Measurements from ENCODE around the gene PSORS1C2.
"Not testable (repeated sequence)": the region's sequence is repeated elsewhere in the genome, so short reads cannot be mapped to it uniquely, and the experiment has no call there.

PSORS1C2 gene

DNA sequence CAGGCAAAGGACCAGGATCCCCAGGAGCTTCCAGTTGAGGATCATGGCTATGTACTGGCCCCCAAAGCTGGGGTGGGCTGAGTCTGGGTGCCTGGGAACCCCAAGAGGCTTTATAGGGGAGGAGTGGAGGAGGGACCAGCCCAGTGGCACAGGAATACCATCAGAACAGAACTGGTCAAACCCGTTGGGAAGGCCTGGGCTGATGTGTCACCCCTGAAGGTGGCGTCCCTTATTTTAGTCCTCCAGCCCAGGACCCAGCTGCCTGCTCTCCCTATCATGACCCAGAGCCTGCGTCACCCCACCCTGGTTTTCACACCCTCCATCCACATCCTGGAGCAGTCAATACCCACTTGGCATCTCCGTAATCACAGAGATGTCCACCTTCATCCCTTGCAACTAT lies at the start of gene PSORS1C2:
PSORS1C2 (minus strand) TSS at position 85 of the 400 bp plus-strand sequence; CDS start at position 45, 40 bp downstream.
- TF ChIP-seq TARDBP (IDR thresholded peaks at IDR 0.05) = no peak
- no peak for TF ChIP-seq ELF4 (IDR thresholded peaks at IDR 0.05)
- CTCF ChIA-PET = interaction anchor here (0.6 to 2.0 kb wide), 3 partner anchors 9 to 180 kb away, joined by 3 to 12 read pairs (median 4); no protein-coding TSS in a partner anchor
- POLR2A ChIA-PET = interaction anchor here (1.3 kb wide), 1 partner anchor 19 kb away, joined by 4 read pairs; the partner anchor contains the start of gene TCF19
- no peak for DNase-seq (ENCODE audit: extremely low spot score)

DNA sequence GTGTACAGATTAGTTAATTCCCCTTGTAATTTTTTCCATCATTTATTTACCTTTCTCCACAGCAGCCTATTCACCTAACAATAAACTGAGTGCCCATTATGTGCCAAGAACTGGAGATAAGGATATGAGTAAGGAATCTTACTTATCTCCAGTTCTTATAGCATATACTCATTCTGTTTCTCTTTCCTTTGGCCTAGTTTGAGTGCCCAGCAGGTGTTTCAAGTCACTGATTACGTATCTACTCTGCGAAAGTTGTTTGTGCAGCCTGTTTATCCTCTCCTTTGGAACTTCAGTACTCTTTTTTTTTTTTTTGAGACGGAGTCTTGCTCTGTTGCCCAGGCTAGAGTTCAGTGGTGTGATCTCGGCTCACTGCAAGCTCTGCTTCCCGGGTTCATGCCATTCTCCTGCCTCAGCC lies 48.9 kb upstream of the PSORS1C2 start:
- TF ChIP-seq LEF1 (IDR thresholded peaks at IDR 0.05; ENCODE audit: borderline replicate concordance) (no peak), NFRKB (IDR thresholded peaks at IDR 0.05) (no peak), FOXA1 (IDR thresholded peaks at IDR 0.05) (no peak), ZNF384 (IDR thresholded peaks at IDR 0.05) (peak; percentile 25; the same call in 1 of the 2 replicates), HDGF (IDR thresholded peaks at IDR 0.05; ENCODE audit: borderline replicate concordance) (no peak), PKNOX1 (IDR thresholded peaks at IDR 0.05) (no peak), SP1 (IDR thresholded peaks at IDR 0.05) (no peak)
- no peak for DNase-seq (ENCODE audit: extremely low spot score)
- ChIA-PET CTCF (no interaction called here), POLR2A (no interaction called here)

DNA sequence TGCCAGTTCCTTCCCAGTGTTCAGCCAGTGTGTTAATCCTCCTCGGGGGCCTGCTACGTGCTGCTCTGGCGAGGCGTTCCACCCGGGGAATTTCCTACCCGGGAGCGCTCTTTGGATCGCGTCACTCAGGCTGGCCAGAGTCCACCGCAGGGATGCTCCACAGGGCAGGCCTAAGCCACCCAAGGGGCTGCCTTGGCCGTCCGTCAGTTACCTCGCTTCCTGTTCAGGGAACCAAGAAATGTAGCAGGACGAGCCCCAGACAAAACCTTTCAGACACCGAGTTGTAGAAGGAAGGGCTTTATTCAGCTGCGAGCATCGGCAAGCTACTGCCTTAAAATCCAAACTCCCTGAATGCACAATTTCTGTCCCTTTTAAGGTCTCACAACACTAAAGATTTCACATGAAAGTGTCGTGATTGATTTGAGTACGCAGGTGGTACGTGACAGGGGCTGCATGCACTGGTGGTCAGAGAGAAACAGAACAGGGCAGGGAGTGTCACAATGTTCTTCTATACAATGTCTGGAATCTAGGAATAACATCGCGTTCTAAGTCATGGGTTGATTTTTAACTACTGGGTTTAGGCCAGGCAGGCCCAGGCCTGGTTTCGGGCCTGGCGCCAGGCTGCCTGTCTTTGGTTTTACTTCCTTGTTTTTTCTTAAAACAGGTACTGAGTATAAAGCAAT lies 47.3 kb upstream of the PSORS1C2 start:
- CTCF ChIA-PET = interaction anchor here (0.7 kb wide), 1 partner anchor 19 kb away, joined by 5 read pairs; no protein-coding TSS in a partner anchor
- DNase-seq (ENCODE audit: extremely low spot score) = no peak
- POLR2A ChIA-PET = no interaction called here
- TF ChIP-seq TARDBP (IDR thresholded peaks at IDR 0.05) = no peak
- TF ChIP-seq ARNT (IDR thresholded peaks at IDR 0.05) = no peak
- no peak for TF ChIP-seq CTBP1 (IDR thresholded peaks at IDR 0.05; ENCODE audit: borderline replicate concordance)
- no peak for TF ChIP-seq BHLHE40 (IDR thresholded peaks at IDR 0.05; ENCODE audit: borderline replicate concordance)
- no peak for TF ChIP-seq SP1 (IDR thresholded peaks at IDR 0.05)
- no peak for TF ChIP-seq FOXK2 (IDR thresholded peaks at IDR 0.05)
- no peak for TF ChIP-seq FOXA1 (IDR thresholded peaks at IDR 0.05)
- no peak for TF ChIP-seq FOXM1 (IDR thresholded peaks at IDR 0.05; ENCODE audit: borderline replicate concordance)
- no peak for TF ChIP-seq LEF1 (IDR thresholded peaks at IDR 0.05; ENCODE audit: borderline replicate concordance)
- no peak for TF ChIP-seq HDGF (IDR thresholded peaks at IDR 0.05; ENCODE audit: borderline replicate concordance)

GRCh38 chr6:31185695-31186051 lies 46.8 kb upstream of the PSORS1C2 start:
- POLR2A ChIA-PET; DNase-seq (ENCODE audit: extremely low spot score); CTCF ChIA-PET: not testable (repeated sequence)

DNA sequence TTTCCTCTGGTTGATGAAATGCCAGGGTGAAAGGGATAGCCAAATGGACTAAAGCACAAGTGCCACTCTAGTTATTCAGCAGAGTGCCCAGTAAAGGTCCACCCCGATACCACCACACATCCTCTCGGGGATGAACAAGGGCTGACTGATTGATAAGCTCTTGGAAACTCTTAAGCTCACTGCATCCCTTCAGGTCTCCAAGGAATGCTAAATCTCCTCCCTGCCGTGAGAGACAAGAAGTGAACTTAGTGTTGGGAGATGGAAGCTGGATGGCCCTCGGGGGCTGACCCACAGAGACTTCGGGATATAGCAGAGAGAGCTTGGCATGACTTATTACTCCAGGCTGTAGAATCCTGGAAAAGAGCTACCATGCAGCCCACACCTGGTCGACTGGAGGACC lies 45.0 kb upstream of the PSORS1C2 start:
- ChIA-PET CTCF (interaction anchor here (0.7 kb wide), 2 partner anchors 25 to 48 kb away, joined by 3 to 6 read pairs; partner anchors contain the start of gene TCF19), POLR2A (interaction anchor here (1.0 kb wide), 1 partner anchor 25 kb away, joined by 3 read pairs; the partner anchor contains the start of gene TCF19)
- DNase-seq (ENCODE audit: extremely low spot score) = not testable (repeated sequence)

- POLR2A ChIA-PET; DNase-seq (ENCODE audit: extremely low spot score): not testable (repeated sequence)
- CTCF ChIA-PET = interaction anchor here (0.7 kb wide), 2 partner anchors 25 to 47 kb away, joined by 3 to 6 read pairs; partner anchors contain the start of gene TCF19
These were observed 44.4 kb upstream of the PSORS1C2 start for GRCh38 chr6:31183287-31183686.

GRCh38 chr6:31180500-31180899 lies 41.6 kb upstream of the PSORS1C2 start:
- DNase-seq (ENCODE audit: extremely low spot score) = peak; percentile 28
- TF ChIP-seq CTBP1 (IDR thresholded peaks at IDR 0.05; ENCODE audit: borderline replicate concordance) (no peak), NFRKB (IDR thresholded peaks at IDR 0.05) (no peak), BHLHE40 (IDR thresholded peaks at IDR 0.05; ENCODE audit: borderline replicate concordance) (no peak), ZNF384 (IDR thresholded peaks at IDR 0.05) (no peak), FOXK2 (IDR thresholded peaks at IDR 0.05) (no peak)
- CTCF ChIA-PET = no interaction called here
- POLR2A ChIA-PET = no interaction called here

DNA sequence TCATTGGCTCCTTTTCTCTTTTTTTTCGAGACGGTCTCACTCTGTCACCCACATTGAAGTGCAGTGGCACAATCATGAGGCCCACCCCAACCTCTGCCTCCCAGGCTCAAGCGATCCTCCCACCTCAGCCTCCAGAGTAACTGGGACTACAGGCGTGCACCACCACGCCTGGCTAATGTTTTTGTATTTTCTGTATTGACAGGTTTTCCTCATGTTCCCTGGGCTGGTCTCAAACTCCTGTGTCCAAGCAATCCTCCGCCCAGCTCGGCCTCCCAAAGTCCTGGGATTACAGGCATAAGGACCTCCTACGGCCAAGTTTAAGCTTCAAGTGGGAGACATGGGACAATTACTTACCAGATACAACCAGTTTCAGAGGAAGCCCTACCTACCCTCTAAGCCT lies 41.0 kb upstream of the PSORS1C2 start:
- POLR2A ChIA-PET = interaction anchor here (2.0 kb wide), 1 partner anchor 21 kb away, joined by 6 read pairs; no protein-coding TSS in a partner anchor
- CTCF ChIA-PET = no interaction called here
- no peak for TF ChIP-seq BHLHE40 (IDR thresholded peaks at IDR 0.05; ENCODE audit: borderline replicate concordance)
- no peak for TF ChIP-seq ELF4 (IDR thresholded peaks at IDR 0.05)
- no peak for TF ChIP-seq FOXM1 (IDR thresholded peaks at IDR 0.05; ENCODE audit: borderline replicate concordance)
- no peak for TF ChIP-seq SP1 (IDR thresholded peaks at IDR 0.05)
- no peak for TF ChIP-seq ZNF384 (IDR thresholded peaks at IDR 0.05)
- no peak for TF ChIP-seq NFRKB (IDR thresholded peaks at IDR 0.05)
- no peak for TF ChIP-seq CTBP1 (IDR thresholded peaks at IDR 0.05; ENCODE audit: borderline replicate concordance)
- TF ChIP-seq ARNT (IDR thresholded peaks at IDR 0.05) = no peak
- TF ChIP-seq LEF1 (IDR thresholded peaks at IDR 0.05; ENCODE audit: borderline replicate concordance) = no peak
- TF ChIP-seq PKNOX1 (IDR thresholded peaks at IDR 0.05) = no peak
- DNase-seq (ENCODE audit: extremely low spot score) = no peak
